SK-N-SH (cell line): ENCODE data around the gene CDIPT. TPM values are rescaled to one million over a fixed set of nuclear protein-coding genes. Genes with fewer than 3 reads are reported as not detected.

ENCODE experiments used
- CTCF ChIA-PET: fragments of 300-600, 350-600 bp; formaldehyde crosslinking; extraction: SDS; loops from one replicate; lab custom pipeline; 2021; lab: Yijun Ruan, JAX
- POLR2A ChIA-PET: fragments of 350-600 bp; sonication (Branson Sonifier 250); formaldehyde crosslinking; extraction: SDS; loops from one replicate; lab custom pipeline; 2020; ENCODE audit warnings: antibody characterized with exemption, inconsistent platforms; lab: Yijun Ruan, JAX
- DNase-seq: peaks from one replicate; pipeline ENCODE4 v3.0.0; 2012
- H2AFZ ChIP-seq: fragments of 200-600 bp; sonication (generic); 2 replicates; pipeline ENCODE4 v1.8.1; 2016; ENCODE audit warnings: antibody characterized with exemption, mild to moderate bottlenecking, low read depth
- H3F3A ChIP-seq: fragments of 200-600 bp; sonication (generic); replicated peaks from 2 replicates; pipeline ENCODE3; 2016; ENCODE audit warnings: antibody characterized with exemption, mild to moderate bottlenecking; ENCODE audit not compliant: insufficient read depth
- H3K27ac ChIP-seq, 2 experiments: fragments of 200-500 bp in 1 of 2; fragments of 200-600 bp in 1 of 2; sonication (Bioruptor generic) in 1 of 2; sonication (generic), shearing (Covaris generic) in 1 of 2; 2 replicates each; pipeline versions ENCODE4 v1.5.1 to v1.6.1; 2014 to 2016; ENCODE audit warnings: low read depth in 2 of 2, inconsistent platforms in 1 of 2, low read length in 1 of 2, mild to moderate bottlenecking in 1 of 2, mixed read lengths in 1 of 2
- H3K27me3 ChIP-seq: fragments of 200-600 bp; sonication (generic), shearing (Covaris generic); 2 replicates; pipeline ENCODE4 v1.6.1; 2016; ENCODE audit warnings: mixed run types; ENCODE audit not compliant: insufficient read depth
- H3K36me3 ChIP-seq, 2 experiments: fragments of 200-500 bp in 1 of 2; fragments of 200-600 bp in 1 of 2; sonication (Bioruptor generic) in 1 of 2; sonication (generic) in 1 of 2; replicated peaks in 1 of 2; 2 replicates each; pipeline versions ENCODE3 to v1.5.1; 2014 to 2016; ENCODE audit warnings: low read length in 1 of 2, mild to moderate bottlenecking in 1 of 2; ENCODE audit not compliant: insufficient read depth in 2 of 2, control insufficient read depth in 1 of 2
- H3K4me1 ChIP-seq, 2 experiments: fragments of 200-500 bp in 1 of 2; fragments of 200-600 bp in 1 of 2; sonication (Bioruptor generic) in 1 of 2; sonication (generic), shearing (Covaris generic) in 1 of 2; 2 replicates each; pipeline versions ENCODE4 v1.5.1 to v1.6.1; 2014 to 2016; ENCODE audit warnings: low read depth in 1 of 2, low read length in 1 of 2, mixed run types in 1 of 2; ENCODE audit not compliant: insufficient read depth in 2 of 2, control insufficient read depth in 1 of 2
- H3K4me2 ChIP-seq: fragments of 200-600 bp; sonication (generic), shearing (Covaris generic); 2 replicates; pipeline ENCODE4 v1.6.1; 2017; ENCODE audit warnings: mixed run types
- H3K4me3 ChIP-seq, 2 experiments: fragments of 200-500 bp in 1 of 2; fragments of 200-600 bp in 1 of 2; sonication (Bioruptor generic) in 1 of 2; sonication (generic), shearing (Covaris generic) in 1 of 2; 2 replicates each; pipeline versions ENCODE4 v1.5.1 to v1.8.1; 2014 to 2016; ENCODE audit warnings: low read depth in 2 of 2, inconsistent platforms in 1 of 2, low read length in 1 of 2, mild to moderate bottlenecking in 1 of 2, mixed read lengths in 1 of 2, moderate library complexity in 1 of 2
- H3K79me2 ChIP-seq: fragments of 200-600 bp; sonication (generic); 2 replicates; pipeline ENCODE4 v1.8.1; 2017; ENCODE audit warnings: mild to moderate bottlenecking; ENCODE audit not compliant: insufficient read depth
- H3K9ac ChIP-seq: fragments of 200-600 bp; sonication (generic); 2 replicates; pipeline ENCODE4 v1.6.1; 2017; ENCODE audit warnings: mixed run types
- H3K9me2 ChIP-seq: fragments of 200-600 bp; sonication (generic); 2 replicates; pipeline ENCODE4 v1.6.1; 2017; ENCODE audit warnings: mixed run types
- H3K9me3 ChIP-seq: fragments of 200-600 bp; sonication (generic); 2 replicates; pipeline ENCODE4 v1.6.1; 2017; ENCODE audit warnings: mixed run types, mild to moderate bottlenecking, moderate library complexity
- H4K20me1 ChIP-seq: fragments of 200-600 bp; sonication (generic); 2 replicates; pipeline ENCODE4 v1.6.1; 2017; ENCODE audit warnings: mild to moderate bottlenecking, mixed run types; ENCODE audit not compliant: insufficient read depth
- CHD2 ChIP-seq: fragments of 150-350 bp; IDR thresholded peaks from 2 replicates; pipeline ENCODE4 v1.6.1; 2018; ENCODE audit warnings: low read length; ENCODE audit not compliant: partially characterized antibody
- ELF1 ChIP-seq: IDR thresholded peaks from 2 replicates; pipeline ENCODE4 v1.4.0; 2012
- EP300 ChIP-seq, 2 experiments: IDR thresholded peaks; 2 replicates each; pipeline versions ENCODE4 v1.4.0 to v1.6.1; 2012; ENCODE audit warnings: borderline replicate concordance in 1 of 2, low read depth in 1 of 2, low read length in 1 of 2
- FOSL2 ChIP-seq: IDR thresholded peaks from 2 replicates; pipeline ENCODE4 v1.4.0; 2012; ENCODE audit warnings: low read depth, mild to moderate bottlenecking, moderate library complexity, borderline replicate concordance
- FOXJ3 ChIP-seq: sonication (generic); formaldehyde crosslinking; IDR thresholded peaks from 2 replicates; pipeline ENCODE4 v1.5.1; 2020; ENCODE audit warnings: mild to moderate bottlenecking, missing genetic modification reagents
- FOXM1 ChIP-seq: IDR thresholded peaks from 2 replicates; pipeline ENCODE4 v1.4.0; 2012; ENCODE audit warnings: low read depth, mild to moderate bottlenecking
- GATA2 ChIP-seq: sonication (generic); formaldehyde crosslinking; IDR thresholded peaks from 2 replicates; pipeline ENCODE4 v1.5.0; 2020; ENCODE audit warnings: mild to moderate bottlenecking, missing genetic modification reagents
- MXI1 ChIP-seq: IDR thresholded peaks from 2 replicates; pipeline ENCODE4 v1.6.1; 2012; ENCODE audit warnings: mild to moderate bottlenecking, low read depth, low read length, improper control_type of control experiment
- NRF1 ChIP-seq: IDR thresholded peaks from 2 replicates; pipeline ENCODE4 v1.6.1; 2012; ENCODE audit warnings: low read depth, mild to moderate bottlenecking, low read length
- POLR2AphosphoS5 ChIP-seq: IDR thresholded peaks from 2 replicates; pipeline ENCODE4 v1.6.1; 2012; ENCODE audit warnings: low read depth, low read length
- RAD21 ChIP-seq: IDR thresholded peaks from 2 replicates; pipeline ENCODE4 v1.6.1; 2012; ENCODE audit warnings: mild to moderate bottlenecking, low read length
- RFX5 ChIP-seq: IDR thresholded peaks from 2 replicates; pipeline ENCODE4 v1.6.1; 2012; ENCODE audit warnings: mild to moderate bottlenecking, improper control_type of control experiment, low read length
- SIN3A ChIP-seq: IDR thresholded peaks from 2 replicates; pipeline ENCODE4 v1.6.1; 2012; ENCODE audit warnings: low read depth, mild to moderate bottlenecking, low read length, moderate library complexity, borderline replicate concordance
- TEAD4 ChIP-seq: IDR thresholded peaks from 2 replicates; pipeline ENCODE4 v1.4.0; 2012; ENCODE audit warnings: mild to moderate bottlenecking, borderline replicate concordance; ENCODE audit not compliant: insufficient read depth
- WGBS: methylation state at CpG from one replicate; pipeline ENCODE4 v1.1.6; 2017; ENCODE audit warnings: low lambda C conversion rate; 5-methylcytosine and 5-hydroxymethylcytosine counted together
- polyA plus RNA-seq, 3 experiments: library from polyadenylated mRNA; depleted of rRNA; stranded (reverse); fragments of >200 nt; gene quantifications; 2 replicates each; pipeline ENCODE4 v1.2.3, GENCODE V29; 2012
- TF ChIP-seq, protein P1 (sequence below): fragments of 150-350 bp; IDR thresholded peaks from 2 replicates; pipeline ENCODE4 v1.6.1; 2016; ENCODE audit warnings: mild to moderate bottlenecking, low read depth, low read length
- TF ChIP-seq, protein P2 (sequence below): IDR thresholded peaks from 2 replicates; pipeline ENCODE4 v1.4.0; 2012; ENCODE audit warnings: low read depth, borderline replicate concordance
- TF ChIP-seq, protein P3 (sequence below): IDR thresholded peaks from 2 replicates; pipeline ENCODE4 v1.6.1; 2012; ENCODE audit warnings: mild to moderate bottlenecking, low read depth, low read length, moderate library complexity

The CDIPT gene
- polyA plus RNA-seq, 1 of the 3 experiments (the other 2 are of a cell fraction): 90.7 TPM

DNA sequence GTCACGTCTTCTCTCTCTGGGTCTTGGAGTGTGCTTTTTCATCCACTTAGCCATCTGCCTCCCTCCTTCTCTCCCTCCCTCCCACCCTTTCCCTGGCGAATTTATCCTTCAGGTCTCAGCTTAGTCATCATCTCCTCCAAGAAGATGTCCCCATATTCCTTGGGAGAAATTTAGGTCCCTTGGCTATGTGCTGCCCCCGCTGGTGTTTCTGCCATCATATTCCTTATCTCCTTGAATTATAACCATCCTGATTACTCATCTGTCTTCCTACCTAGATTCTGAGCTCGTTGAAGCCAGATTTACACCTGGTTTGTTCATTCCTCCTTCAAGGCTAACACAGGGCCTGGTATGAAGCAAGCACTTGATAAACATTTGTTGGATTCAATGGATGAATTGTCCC is 31.3 kb upstream of the CDIPT start:
- H3F3A ChIP-seq: peaks cover 7% of the 10 kb centered on the region
- no peak overlapping the region for H3K27ac ChIP-seq
- no peak overlapping the region for H3K4me2 ChIP-seq
- H3K9ac ChIP-seq: no peak overlapping the region
- CTCF ChIA-PET: no interaction called here
- peaks cover 0 to 5% of the 10 kb centered on the region in 2 experiments for H3K36me3 ChIP-seq
- no peak for DNase-seq
- H3K4me3 ChIP-seq: no peak overlapping the region
- no peak overlapping the region for H2AFZ ChIP-seq
- no peaks in the 10 kb centered on the region for H3K27me3 ChIP-seq
- no peaks in the 10 kb centered on the region for H4K20me1 ChIP-seq
- TF ChIP-seq ELF1 (no peak), MXI1 (no peak)
- peaks cover 0 to 13% of the 10 kb centered on the region in 2 experiments; a peak in 1 of 4 replicates for H3K4me1 ChIP-seq
- 76% methylated on average over 4 of the region's 4 CpGs for WGBS
- no peaks in the 10 kb centered on the region for H3K79me2 ChIP-seq
- no peaks in the 10 kb centered on the region for H3K9me2 ChIP-seq
- POLR2A ChIA-PET: no interaction called here
- H3K9me3 ChIP-seq: no peaks in the 10 kb centered on the region

DNA sequence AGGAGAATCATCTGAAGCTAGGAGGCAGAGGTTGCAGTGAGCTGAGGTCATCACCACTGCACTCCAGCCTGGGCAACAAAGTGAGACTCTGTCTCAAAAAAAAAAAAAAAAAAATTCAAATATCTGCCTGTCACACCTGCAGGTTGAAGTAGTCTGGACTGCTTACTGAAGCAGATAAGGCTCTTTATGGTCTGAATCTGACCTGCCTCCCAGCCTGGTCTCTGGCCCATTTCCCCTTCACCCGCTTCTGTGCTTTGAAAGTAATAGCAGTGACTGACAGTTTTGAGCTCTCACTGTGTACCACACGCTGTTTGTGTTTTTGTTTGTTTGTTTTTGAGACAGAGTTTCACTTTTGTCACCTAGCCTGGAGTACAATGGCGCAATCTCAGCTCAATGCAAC is 30.5 kb upstream of the CDIPT start:
- no peak for TF ChIP-seq NRF1
- no peak for TF ChIP-seq FOXM1
- TF ChIP-seq GATA2 (CRISPR knock-in tag): no peak
- no peak for TF ChIP-seq SIN3A
- TF ChIP-seq, protein P1, sequence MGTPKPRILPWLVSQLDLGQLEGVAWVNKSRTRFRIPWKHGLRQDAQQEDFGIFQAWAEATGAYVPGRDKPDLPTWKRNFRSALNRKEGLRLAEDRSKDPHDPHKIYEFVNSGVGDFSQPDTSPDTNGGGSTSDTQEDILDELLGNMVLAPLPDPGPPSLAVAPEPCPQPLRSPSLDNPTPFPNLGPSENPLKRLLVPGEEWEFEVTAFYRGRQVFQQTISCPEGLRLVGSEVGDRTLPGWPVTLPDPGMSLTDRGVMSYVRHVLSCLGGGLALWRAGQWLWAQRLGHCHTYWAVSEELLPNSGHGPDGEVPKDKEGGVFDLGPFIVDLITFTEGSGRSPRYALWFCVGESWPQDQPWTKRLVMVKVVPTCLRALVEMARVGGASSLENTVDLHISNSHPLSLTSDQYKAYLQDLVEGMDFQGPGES: no peak
- TF ChIP-seq EP300 (IDR thresholded peaks at IDR 0.05; ENCODE audit: borderline replicate concordance in 1 of 2, low read depth in 1 of 2, low read length in 1 of 2): no peak
- no peak for TF ChIP-seq FOSL2
- no peak for TF ChIP-seq RFX5
- no peak for TF ChIP-seq POLR2AphosphoS5
- no peak for TF ChIP-seq RAD21
- TF ChIP-seq TEAD4: no peak
- TF ChIP-seq, protein P2, sequence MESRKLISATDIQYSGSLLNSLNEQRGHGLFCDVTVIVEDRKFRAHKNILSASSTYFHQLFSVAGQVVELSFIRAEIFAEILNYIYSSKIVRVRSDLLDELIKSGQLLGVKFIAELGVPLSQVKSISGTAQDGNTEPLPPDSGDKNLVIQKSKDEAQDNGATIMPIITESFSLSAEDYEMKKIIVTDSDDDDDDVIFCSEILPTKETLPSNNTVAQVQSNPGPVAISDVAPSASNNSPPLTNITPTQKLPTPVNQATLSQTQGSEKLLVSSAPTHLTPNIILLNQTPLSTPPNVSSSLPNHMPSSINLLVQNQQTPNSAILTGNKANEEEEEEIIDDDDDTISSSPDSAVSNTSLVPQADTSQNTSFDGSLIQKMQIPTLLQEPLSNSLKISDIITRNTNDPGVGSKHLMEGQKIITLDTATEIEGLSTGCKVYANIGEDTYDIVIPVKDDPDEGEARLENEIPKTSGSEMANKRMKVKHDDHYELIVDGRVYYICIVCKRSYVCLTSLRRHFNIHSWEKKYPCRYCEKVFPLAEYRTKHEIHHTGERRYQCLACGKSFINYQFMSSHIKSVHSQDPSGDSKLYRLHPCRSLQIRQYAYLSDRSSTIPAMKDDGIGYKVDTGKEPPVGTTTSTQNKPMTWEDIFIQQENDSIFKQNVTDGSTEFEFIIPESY: no peak
- TF ChIP-seq FOXJ3: no peak
- TF ChIP-seq, protein P3, sequence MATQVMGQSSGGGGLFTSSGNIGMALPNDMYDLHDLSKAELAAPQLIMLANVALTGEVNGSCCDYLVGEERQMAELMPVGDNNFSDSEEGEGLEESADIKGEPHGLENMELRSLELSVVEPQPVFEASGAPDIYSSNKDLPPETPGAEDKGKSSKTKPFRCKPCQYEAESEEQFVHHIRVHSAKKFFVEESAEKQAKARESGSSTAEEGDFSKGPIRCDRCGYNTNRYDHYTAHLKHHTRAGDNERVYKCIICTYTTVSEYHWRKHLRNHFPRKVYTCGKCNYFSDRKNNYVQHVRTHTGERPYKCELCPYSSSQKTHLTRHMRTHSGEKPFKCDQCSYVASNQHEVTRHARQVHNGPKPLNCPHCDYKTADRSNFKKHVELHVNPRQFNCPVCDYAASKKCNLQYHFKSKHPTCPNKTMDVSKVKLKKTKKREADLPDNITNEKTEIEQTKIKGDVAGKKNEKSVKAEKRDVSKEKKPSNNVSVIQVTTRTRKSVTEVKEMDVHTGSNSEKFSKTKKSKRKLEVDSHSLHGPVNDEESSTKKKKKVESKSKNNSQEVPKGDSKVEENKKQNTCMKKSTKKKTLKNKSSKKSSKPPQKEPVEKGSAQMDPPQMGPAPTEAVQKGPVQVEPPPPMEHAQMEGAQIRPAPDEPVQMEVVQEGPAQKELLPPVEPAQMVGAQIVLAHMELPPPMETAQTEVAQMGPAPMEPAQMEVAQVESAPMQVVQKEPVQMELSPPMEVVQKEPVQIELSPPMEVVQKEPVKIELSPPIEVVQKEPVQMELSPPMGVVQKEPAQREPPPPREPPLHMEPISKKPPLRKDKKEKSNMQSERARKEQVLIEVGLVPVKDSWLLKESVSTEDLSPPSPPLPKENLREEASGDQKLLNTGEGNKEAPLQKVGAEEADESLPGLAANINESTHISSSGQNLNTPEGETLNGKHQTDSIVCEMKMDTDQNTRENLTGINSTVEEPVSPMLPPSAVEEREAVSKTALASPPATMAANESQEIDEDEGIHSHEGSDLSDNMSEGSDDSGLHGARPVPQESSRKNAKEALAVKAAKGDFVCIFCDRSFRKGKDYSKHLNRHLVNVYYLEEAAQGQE: no peak
- no peak for TF ChIP-seq CHD2
- no peak overlapping the region for H3K27ac ChIP-seq
- H3K4me3 ChIP-seq: no peak overlapping the region
- no peaks in the 10 kb centered on the region for H3K9me3 ChIP-seq
- peaks cover 0 to 5% of the 10 kb centered on the region in 2 experiments for H3K36me3 ChIP-seq
- ChIA-PET CTCF (no interaction called here), POLR2A (interaction anchor here (0.6 kb wide), 1 partner anchor 37 kb away, joined by 3 read pairs; no protein-coding TSS in a partner anchor)
- peaks cover 0 to 11% of the 10 kb centered on the region in 2 experiments; a peak in 1 of 4 replicates for H3K4me1 ChIP-seq
- H3F3A ChIP-seq: peaks cover 7% of the 10 kb centered on the region
- H3K9ac ChIP-seq: no peak overlapping the region
- H3K9me2 ChIP-seq: no peaks in the 10 kb centered on the region
- no peak for DNase-seq
- WGBS: 94% methylated on average over 3 of the region's 3 CpGs
- no peaks in the 10 kb centered on the region for H3K27me3 ChIP-seq
- H4K20me1 ChIP-seq: no peaks in the 10 kb centered on the region
- H3K79me2 ChIP-seq: no peaks in the 10 kb centered on the region
- no peak overlapping the region for H3K4me2 ChIP-seq
- no peak overlapping the region for H2AFZ ChIP-seq
